HepG2 (cell line): Measurements from ENCODE around the gene PIGL. TPM values are rescaled to one million over a fixed set of nuclear protein-coding genes. Genes with fewer than 3 reads are reported as not detected.

Experiments
- EED ChIP-seq: sonication (generic); formaldehyde crosslinking; IDR thresholded peaks from 2 replicates; pipeline ENCODE4 v1.5.0; 2020; ENCODE audit warnings: mild to moderate bottlenecking, missing genetic modification reagents
- EZH2 ChIP-seq: conservative IDR thresholded peaks from 2 replicates; pipeline ENCODE4 v1.6.1; 2012; ENCODE audit warnings: mild to moderate bottlenecking, low read depth, low read length, moderate library complexity
- FOXJ3 ChIP-seq: sonication (generic); formaldehyde crosslinking; IDR thresholded peaks from 2 replicates; pipeline ENCODE4 v1.4.0; 2020; ENCODE audit warnings: missing genetic modification reagents, mild to moderate bottlenecking, borderline replicate concordance
- FOXK2 ChIP-seq: fragments of 450-650 bp; IDR thresholded peaks from 2 replicates; pipeline ENCODE4 v1.6.1; 2016
- GABPB1 ChIP-seq: IDR thresholded peaks from 2 replicates; pipeline ENCODE4 v1.6.1; 2016; ENCODE audit warnings: mild to moderate bottlenecking, missing genetic modification reagents, moderate library complexity, missing compliant biosample characterization
- GATA4 ChIP-seq: sonication (generic); IDR thresholded peaks from 2 replicates; pipeline ENCODE4 v1.6.1; 2016; ENCODE audit warnings: antibody characterized with exemption, low read depth, borderline replicate concordance
- GZF1 ChIP-seq: sonication (generic); formaldehyde crosslinking; IDR thresholded peaks from 2 replicates; pipeline ENCODE4 v1.5.1; 2020; ENCODE audit warnings: mild to moderate bottlenecking, missing genetic modification reagents
- HOXA9 ChIP-seq: sonication (generic); formaldehyde crosslinking; IDR thresholded peaks from 2 replicates; pipeline ENCODE4 v1.8.1; 2022; ENCODE audit warnings: missing genetic modification reagents, mild to moderate bottlenecking, moderate library complexity, borderline replicate concordance
- KMT2B ChIP-seq: IDR thresholded peaks from 2 replicates; pipeline ENCODE4 v1.6.1; 2016; ENCODE audit warnings: missing genetic modification reagents, missing compliant biosample characterization
- MIER2 ChIP-seq: IDR thresholded peaks from 2 replicates; pipeline ENCODE4 v1.6.1; 2016; ENCODE audit warnings: missing biosample characterization, missing genetic modification reagents
- MZF1 ChIP-seq: sonication (generic); formaldehyde crosslinking; IDR thresholded peaks from 2 replicates; pipeline ENCODE4 v1.8.1; 2023; ENCODE audit warnings: mild to moderate bottlenecking, missing genetic modification reagents, borderline replicate concordance
- PCBP2 ChIP-seq: fragments of 200-400 bp; formaldehyde crosslinking; optimal IDR thresholded peaks from 2 replicates; pipeline ENCODE3; 2018; ENCODE audit warnings: low read length, low read depth; ENCODE audit not compliant: poor library complexity, severe bottlenecking
- RXRB ChIP-seq: IDR thresholded peaks from 2 replicates; pipeline ENCODE4 v1.6.1; 2016; ENCODE audit warnings: borderline replicate concordance, missing genetic modification reagents, missing compliant biosample characterization
- SMYD3 ChIP-seq: sonication (generic); formaldehyde crosslinking; IDR thresholded peaks from 2 replicates; pipeline ENCODE4 v1.8.1; 2023; ENCODE audit warnings: mild to moderate bottlenecking, missing genetic modification reagents
- SRSF4 ChIP-seq: fragments of 200-400 bp; formaldehyde crosslinking; IDR thresholded peaks from one replicate; pipeline ENCODE4 v1.6.1; 2018; ENCODE audit warnings: mild to moderate bottlenecking, low read depth, low read length, moderate library complexity; ENCODE audit not compliant: poor library complexity, severe bottlenecking
- SSRP1 ChIP-seq: IDR thresholded peaks from 2 replicates; pipeline ENCODE4 v1.6.1; 2016; ENCODE audit warnings: control low read depth
- ZFY ChIP-seq: sonication (generic); formaldehyde crosslinking; IDR thresholded peaks from 2 replicates; pipeline ENCODE4 v1.4.0; 2020; ENCODE audit warnings: missing genetic modification reagents
- ZNF256 ChIP-seq: sonication (generic); formaldehyde crosslinking; conservative IDR thresholded peaks from 2 replicates; pipeline ENCODE4 v1.4.0; 2020; ENCODE audit warnings: missing genetic modification reagents
- ZNF615 ChIP-seq: sonication (generic); formaldehyde crosslinking; IDR thresholded peaks from 2 replicates; pipeline ENCODE4 v1.5.0; 2020; ENCODE audit warnings: mild to moderate bottlenecking, missing genetic modification reagents, borderline replicate concordance
- ZNF777 ChIP-seq: sonication (generic); formaldehyde crosslinking; IDR thresholded peaks from 2 replicates; pipeline ENCODE4 v1.4.0; 2020; ENCODE audit warnings: missing genetic modification reagents
- polyA plus RNA-seq, 8 experiments: library from polyadenylated mRNA; depleted of rRNA in 3 of 8; stranded (reverse) in 7 of 8; unstranded in 1 of 8; fragments of >200 nt; fragmentation: Illumina TruSeq in 4 of 8; extraction: Trizol in 4 of 8; gene quantifications; 2 replicates each; pipeline versions ENCODE4 v1.2.1 to v1.2.3, GENCODE V29; 2011 to 2016; ENCODE audit warnings: low read depth in 4 of 8, missing spikeins in 1 of 8, mixed read lengths in 1 of 8; ENCODE audit not compliant: insufficient read depth in 1 of 8
- total RNA-seq, 5 experiments: library from RNA; depleted of rRNA; stranded (reverse); fragments of >200 nt; fragmentation: Illumina TruSeq; extraction: Trizol; gene quantifications; 2 replicates each; pipeline ENCODE4 v1.2.3, GENCODE V29; 2016; ENCODE audit warnings: low read depth in 1 of 5
- TF ChIP-seq, protein P1 (sequence below): sonication (generic); formaldehyde crosslinking; IDR thresholded peaks from 2 replicates; pipeline ENCODE4 v1.4.0; 2020; ENCODE audit warnings: mild to moderate bottlenecking, low read depth, missing genetic modification reagents
- TF ChIP-seq, protein P2 (sequence below): sonication (generic); formaldehyde crosslinking; IDR thresholded peaks from 2 replicates; pipeline ENCODE4 v1.4.0; 2020; ENCODE audit warnings: missing genetic modification reagents
- TF ChIP-seq, protein P3 (sequence below): sonication (generic); formaldehyde crosslinking; IDR thresholded peaks from 2 replicates; pipeline ENCODE4 v1.4.0; 2020; ENCODE audit warnings: mild to moderate bottlenecking, missing genetic modification reagents
- TF ChIP-seq, protein P4 (sequence below): sonication (generic); formaldehyde crosslinking; IDR thresholded peaks from 2 replicates; pipeline ENCODE4 v1.8.1; 2023; ENCODE audit warnings: mild to moderate bottlenecking, missing genetic modification reagents
- TF ChIP-seq, protein P5 (sequence below): sonication (generic); formaldehyde crosslinking; IDR thresholded peaks from 2 replicates; pipeline ENCODE4 v1.4.0; 2020; ENCODE audit warnings: mild to moderate bottlenecking, missing genetic modification reagents

PIGL gene
- total and polyA plus RNA-seq, 2 of the 13 experiments (the other 11 are each of a cell fraction or from before 2014, with no cell fraction given), result 28.5 to 63.8 TPM

DNA sequence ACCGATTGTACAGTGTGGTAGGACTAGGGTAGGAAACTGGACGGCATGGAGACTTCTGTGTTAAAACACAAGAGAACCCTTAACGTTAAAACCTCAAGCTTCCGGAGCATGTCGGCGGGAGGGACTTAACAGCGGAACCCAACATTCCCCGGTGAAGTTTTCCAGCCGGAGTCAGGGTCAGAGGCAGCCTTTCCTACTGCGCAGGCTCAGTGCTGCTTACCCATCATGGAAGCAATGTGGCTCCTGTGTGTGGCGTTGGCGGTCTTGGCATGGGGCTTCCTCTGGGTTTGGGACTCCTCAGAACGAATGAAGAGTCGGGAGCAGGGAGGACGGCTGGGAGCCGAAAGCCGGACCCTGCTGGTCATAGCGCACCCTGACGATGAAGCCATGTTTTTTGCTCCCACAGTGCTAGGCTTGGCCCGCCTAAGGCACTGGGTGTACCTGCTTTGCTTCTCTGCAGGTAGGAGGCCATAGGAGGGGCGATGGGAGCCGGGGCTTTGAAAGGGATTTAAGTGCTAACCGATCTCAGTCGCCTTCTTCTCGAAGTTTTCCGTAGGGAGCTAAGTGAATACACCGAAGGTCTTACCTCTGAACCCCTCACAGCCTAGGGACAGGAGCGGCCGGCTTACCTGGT lies at the start of gene PIGL (continued):
- TF ChIP-seq, protein P1, sequence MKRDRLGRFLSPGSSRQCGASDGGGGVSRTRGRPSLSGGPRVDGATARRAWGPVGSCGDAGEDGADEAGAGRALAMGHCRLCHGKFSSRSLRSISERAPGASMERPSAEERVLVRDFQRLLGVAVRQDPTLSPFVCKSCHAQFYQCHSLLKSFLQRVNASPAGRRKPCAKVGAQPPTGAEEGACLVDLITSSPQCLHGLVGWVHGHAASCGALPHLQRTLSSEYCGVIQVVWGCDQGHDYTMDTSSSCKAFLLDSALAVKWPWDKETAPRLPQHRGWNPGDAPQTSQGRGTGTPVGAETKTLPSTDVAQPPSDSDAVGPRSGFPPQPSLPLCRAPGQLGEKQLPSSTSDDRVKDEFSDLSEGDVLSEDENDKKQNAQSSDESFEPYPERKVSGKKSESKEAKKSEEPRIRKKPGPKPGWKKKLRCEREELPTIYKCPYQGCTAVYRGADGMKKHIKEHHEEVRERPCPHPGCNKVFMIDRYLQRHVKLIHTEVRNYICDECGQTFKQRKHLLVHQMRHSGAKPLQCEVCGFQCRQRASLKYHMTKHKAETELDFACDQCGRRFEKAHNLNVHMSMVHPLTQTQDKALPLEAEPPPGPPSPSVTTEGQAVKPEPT (CRISPR knock-in tag), result no peak
- TF ChIP-seq GATA4 (peak; percentile 69), HOXA9 (CRISPR knock-in tag) (no peak), SSRP1 (CRISPR knock-in tag) (peak; percentile 34; the same call in 1 of the 2 replicates), FOXK2 (no peak), KMT2B (peak; percentile 96), EZH2 (no peak), FOXJ3 (CRISPR knock-in tag) (peak; percentile 37; the same call in 1 of the 2 replicates), GABPB1 (CRISPR knock-in tag) (peak; percentile 92), SRSF4 (no peak), EED (CRISPR knock-in tag) (peak; percentile 49; the same call in 1 of the 2 replicates), MIER2 (CRISPR knock-in tag) (peak; percentile 79), ZNF256 (0 out of 2 replicates have a peak, but pooled peaks have one; percentile 68), SMYD3 (CRISPR knock-in tag) (peak; percentile 7; the same call in 1 of the 2 replicates), ZNF615 (CRISPR knock-in tag) (no peak), ZFY (peak; percentile 91), ZNF777 (CRISPR knock-in tag) (peak; percentile 79), MZF1 (CRISPR knock-in tag) (no peak), GZF1 (CRISPR knock-in tag) (peak; percentile 80), PCBP2 (no peak), RXRB (CRISPR knock-in tag) (peak; percentile 79)
- TF ChIP-seq, protein P2, sequence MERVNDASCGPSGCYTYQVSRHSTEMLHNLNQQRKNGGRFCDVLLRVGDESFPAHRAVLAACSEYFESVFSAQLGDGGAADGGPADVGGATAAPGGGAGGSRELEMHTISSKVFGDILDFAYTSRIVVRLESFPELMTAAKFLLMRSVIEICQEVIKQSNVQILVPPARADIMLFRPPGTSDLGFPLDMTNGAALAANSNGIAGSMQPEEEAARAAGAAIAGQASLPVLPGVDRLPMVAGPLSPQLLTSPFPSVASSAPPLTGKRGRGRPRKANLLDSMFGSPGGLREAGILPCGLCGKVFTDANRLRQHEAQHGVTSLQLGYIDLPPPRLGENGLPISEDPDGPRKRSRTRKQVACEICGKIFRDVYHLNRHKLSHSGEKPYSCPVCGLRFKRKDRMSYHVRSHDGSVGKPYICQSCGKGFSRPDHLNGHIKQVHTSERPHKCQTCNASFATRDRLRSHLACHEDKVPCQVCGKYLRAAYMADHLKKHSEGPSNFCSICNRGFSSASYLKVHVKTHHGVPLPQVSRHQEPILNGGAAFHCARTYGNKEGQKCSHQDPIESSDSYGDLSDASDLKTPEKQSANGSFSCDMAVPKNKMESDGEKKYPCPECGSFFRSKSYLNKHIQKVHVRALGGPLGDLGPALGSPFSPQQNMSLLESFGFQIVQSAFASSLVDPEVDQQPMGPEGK (CRISPR knock-in tag), result peak; percentile 27; the same call in 1 of the 2 replicates
- TF ChIP-seq, protein P3, sequence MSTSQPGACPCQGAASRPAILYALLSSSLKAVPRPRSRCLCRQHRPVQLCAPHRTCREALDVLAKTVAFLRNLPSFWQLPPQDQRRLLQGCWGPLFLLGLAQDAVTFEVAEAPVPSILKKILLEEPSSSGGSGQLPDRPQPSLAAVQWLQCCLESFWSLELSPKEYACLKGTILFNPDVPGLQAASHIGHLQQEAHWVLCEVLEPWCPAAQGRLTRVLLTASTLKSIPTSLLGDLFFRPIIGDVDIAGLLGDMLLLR (CRISPR knock-in tag), result 0 out of 2 replicates have a peak, but pooled peaks have one; percentile 26
- TF ChIP-seq, protein P4, sequence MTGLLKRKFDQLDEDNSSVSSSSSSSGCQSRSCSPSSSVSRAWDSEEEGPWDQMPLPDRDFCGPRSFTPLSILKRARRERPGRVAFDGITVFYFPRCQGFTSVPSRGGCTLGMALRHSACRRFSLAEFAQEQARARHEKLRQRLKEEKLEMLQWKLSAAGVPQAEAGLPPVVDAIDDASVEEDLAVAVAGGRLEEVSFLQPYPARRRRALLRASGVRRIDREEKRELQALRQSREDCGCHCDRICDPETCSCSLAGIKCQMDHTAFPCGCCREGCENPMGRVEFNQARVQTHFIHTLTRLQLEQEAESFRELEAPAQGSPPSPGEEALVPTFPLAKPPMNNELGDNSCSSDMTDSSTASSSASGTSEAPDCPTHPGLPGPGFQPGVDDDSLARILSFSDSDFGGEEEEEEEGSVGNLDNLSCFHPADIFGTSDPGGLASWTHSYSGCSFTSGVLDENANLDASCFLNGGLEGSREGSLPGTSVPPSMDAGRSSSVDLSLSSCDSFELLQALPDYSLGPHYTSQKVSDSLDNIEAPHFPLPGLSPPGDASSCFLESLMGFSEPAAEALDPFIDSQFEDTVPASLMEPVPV (CRISPR knock-in tag), result no peak
- TF ChIP-seq, protein P5, sequence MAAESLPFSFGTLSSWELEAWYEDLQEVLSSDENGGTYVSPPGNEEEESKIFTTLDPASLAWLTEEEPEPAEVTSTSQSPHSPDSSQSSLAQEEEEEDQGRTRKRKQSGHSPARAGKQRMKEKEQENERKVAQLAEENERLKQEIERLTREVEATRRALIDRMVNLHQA (CRISPR knock-in tag), result no peak
